Measurements from ENCODE around the gene ZSWIM3. TPM values are rescaled to one million over a fixed set of nuclear protein-coding genes. Genes with fewer than 3 reads are reported as not detected.

ZSWIM3 gene
- total and polyA plus RNA-seq, 2 of the 13 experiments (the other 11 are each of a cell fraction or from before 2014, with no cell fraction given): 5.2 to 5.8 TPM

DNA sequence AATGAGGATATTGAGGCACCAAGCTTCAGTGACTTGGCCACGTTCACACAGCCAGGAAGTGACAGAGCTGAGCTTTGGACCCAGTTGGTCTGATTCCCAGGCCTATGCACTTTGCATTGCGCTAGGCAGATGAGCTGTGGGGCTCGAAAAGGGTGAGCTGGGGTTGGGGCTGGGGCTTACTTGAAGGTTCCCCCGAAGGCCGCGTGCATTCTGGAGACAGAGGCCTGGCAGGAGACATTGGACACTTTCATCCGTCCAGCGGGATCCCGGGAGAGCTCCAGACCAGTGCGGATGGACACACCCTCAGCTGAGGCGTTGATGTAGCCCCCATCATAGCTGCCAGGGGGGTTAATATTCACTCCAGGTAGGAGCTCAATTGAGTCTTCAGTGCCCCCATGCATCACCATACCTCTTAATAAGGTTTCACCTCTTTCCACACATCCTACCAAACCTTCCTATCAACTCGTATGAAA lies 52.0 kb downstream of the ZSWIM3 start (continued):
- TF ChIP-seq, protein P1, sequence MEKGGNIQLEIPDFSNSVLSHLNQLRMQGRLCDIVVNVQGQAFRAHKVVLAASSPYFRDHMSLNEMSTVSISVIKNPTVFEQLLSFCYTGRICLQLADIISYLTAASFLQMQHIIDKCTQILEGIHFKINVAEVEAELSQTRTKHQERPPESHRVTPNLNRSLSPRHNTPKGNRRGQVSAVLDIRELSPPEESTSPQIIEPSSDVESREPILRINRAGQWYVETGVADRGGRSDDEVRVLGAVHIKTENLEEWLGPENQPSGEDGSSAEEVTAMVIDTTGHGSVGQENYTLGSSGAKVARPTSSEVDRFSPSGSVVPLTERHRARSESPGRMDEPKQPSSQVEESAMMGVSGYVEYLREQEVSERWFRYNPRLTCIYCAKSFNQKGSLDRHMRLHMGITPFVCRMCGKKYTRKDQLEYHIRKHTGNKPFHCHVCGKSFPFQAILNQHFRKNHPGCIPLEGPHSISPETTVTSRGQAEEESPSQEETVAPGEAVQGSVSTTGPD (CRISPR knock-in tag; IDR thresholded peaks at IDR 0.05): no peak
- TF ChIP-seq ZFX (CRISPR knock-in tag; IDR thresholded peaks at IDR 0.05; ENCODE audit: low read depth): peak; percentile 81
- TF ChIP-seq ZMYM4 (CRISPR knock-in tag; IDR thresholded peaks at IDR 0.05): peak; percentile 68
- TF ChIP-seq, protein P2, sequence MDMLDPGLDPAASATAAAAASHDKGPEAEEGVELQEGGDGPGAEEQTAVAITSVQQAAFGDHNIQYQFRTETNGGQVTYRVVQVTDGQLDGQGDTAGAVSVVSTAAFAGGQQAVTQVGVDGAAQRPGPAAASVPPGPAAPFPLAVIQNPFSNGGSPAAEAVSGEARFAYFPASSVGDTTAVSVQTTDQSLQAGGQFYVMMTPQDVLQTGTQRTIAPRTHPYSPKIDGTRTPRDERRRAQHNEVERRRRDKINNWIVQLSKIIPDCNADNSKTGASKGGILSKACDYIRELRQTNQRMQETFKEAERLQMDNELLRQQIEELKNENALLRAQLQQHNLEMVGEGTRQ (IDR thresholded peaks at IDR 0.05; ENCODE audit: low read depth, low read length): no peak
- TF ChIP-seq, protein P2 (CRISPR knock-in tag; IDR thresholded peaks at IDR 0.05; ENCODE audit: borderline replicate concordance): no peak
- TF ChIP-seq, protein P3, sequence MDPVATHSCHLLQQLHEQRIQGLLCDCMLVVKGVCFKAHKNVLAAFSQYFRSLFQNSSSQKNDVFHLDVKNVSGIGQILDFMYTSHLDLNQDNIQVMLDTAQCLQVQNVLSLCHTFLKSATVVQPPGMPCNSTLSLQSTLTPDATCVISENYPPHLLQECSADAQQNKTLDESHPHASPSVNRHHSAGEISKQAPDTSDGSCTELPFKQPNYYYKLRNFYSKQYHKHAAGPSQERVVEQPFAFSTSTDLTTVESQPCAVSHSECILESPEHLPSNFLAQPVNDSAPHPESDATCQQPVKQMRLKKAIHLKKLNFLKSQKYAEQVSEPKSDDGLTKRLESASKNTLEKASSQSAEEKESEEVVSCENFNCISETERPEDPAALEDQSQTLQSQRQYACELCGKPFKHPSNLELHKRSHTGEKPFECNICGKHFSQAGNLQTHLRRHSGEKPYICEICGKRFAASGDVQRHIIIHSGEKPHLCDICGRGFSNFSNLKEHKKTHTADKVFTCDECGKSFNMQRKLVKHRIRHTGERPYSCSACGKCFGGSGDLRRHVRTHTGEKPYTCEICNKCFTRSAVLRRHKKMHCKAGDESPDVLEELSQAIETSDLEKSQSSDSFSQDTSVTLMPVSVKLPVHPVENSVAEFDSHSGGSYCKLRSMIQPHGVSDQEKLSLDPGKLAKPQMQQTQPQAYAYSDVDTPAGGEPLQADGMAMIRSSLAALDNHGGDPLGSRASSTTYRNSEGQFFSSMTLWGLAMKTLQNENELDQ (CRISPR knock-in tag; IDR thresholded peaks at IDR 0.05; ENCODE audit: borderline replicate concordance): no peak
- no peak for TF ChIP-seq SNRNP70 (IDR thresholded peaks at IDR 0.05; ENCODE audit: low read depth, low read length)
- no peak for TF ChIP-seq ZNF781 (CRISPR knock-in tag; IDR thresholded peaks at IDR 0.05; ENCODE audit: borderline replicate concordance, not compliant biosample characterization)
- TF ChIP-seq NFIC (IDR thresholded peaks at IDR 0.05; ENCODE audit: low read length): no peak
- no peak for TF ChIP-seq RORA (CRISPR knock-in tag; IDR thresholded peaks at IDR 0.05)
- no peak for TF ChIP-seq AHR (CRISPR knock-in tag; IDR thresholded peaks at IDR 0.05)
- TF ChIP-seq NCOA1 (CRISPR knock-in tag; IDR thresholded peaks at IDR 0.05): no peak
- no peak for TF ChIP-seq GTF2F1 (IDR thresholded peaks at IDR 0.05; ENCODE audit: low read length)
- TF ChIP-seq KLF15 (CRISPR knock-in tag; IDR thresholded peaks at IDR 0.05; ENCODE audit: borderline replicate concordance): no peak
- TF ChIP-seq ZNF850 (CRISPR knock-in tag; conservative IDR thresholded peaks at IDR 0.05): no peak
- no peak for TF ChIP-seq HNRNPH1 (optimal IDR thresholded peaks at IDR 0.05; ENCODE audit: low read depth, low read length)
- TF ChIP-seq, protein P4, sequence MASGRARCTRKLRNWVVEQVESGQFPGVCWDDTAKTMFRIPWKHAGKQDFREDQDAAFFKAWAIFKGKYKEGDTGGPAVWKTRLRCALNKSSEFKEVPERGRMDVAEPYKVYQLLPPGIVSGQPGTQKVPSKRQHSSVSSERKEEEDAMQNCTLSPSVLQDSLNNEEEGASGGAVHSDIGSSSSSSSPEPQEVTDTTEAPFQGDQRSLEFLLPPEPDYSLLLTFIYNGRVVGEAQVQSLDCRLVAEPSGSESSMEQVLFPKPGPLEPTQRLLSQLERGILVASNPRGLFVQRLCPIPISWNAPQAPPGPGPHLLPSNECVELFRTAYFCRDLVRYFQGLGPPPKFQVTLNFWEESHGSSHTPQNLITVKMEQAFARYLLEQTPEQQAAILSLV (CRISPR knock-in tag; IDR thresholded peaks at IDR 0.05; ENCODE audit: borderline replicate concordance): no peak; the same call in 1 of the 2 replicates
- TF ChIP-seq, protein P5, sequence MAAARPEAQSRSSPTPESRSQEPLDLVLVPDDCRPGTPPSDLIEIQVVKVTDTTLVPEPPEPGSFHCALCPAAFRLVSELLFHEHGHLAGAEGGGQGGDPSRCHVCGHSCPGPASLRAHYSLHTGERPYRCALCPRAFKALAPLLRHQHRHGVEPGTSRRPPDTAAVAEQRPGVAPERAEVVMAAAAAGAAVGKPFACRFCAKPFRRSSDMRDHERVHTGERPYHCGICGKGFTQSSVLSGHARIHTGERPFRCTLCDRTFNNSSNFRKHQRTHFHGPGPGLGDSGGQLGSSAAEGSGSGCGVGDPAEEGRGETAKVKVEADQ (CRISPR knock-in tag; IDR thresholded peaks at IDR 0.05; ENCODE audit: borderline replicate concordance): peak; percentile 44; the same call in 1 of the 2 replicates
- TF ChIP-seq KDM5A (IDR thresholded peaks at IDR 0.05; ENCODE audit: borderline replicate concordance, low read length): no peak
- TF ChIP-seq EHMT2 (IDR thresholded peaks at IDR 0.05; ENCODE audit: borderline replicate concordance, low read depth, low read length): no peak
- TF ChIP-seq HNF4A (CRISPR knock-in tag; IDR thresholded peaks at IDR 0.05): peak; percentile 96

Measured in HepG2 (cell line).